Osteoblast (primary cell): ENCODE data around the gene MINPP1. TPM values are rescaled to one million over a fixed set of nuclear protein-coding genes. Genes with fewer than 3 reads are reported as not detected.
"Not testable (repeated sequence)": the region's sequence is repeated elsewhere in the genome, so short reads cannot be mapped to it uniquely, and the experiment has no call there.

ENCODE experiments used
- DNase-seq: peaks from one replicate; pipeline ENCODE4 v3.0.0; 2011; ENCODE audit warnings: low spot score, mixed read lengths; ENCODE audit not compliant: insufficient read length; ENCODE audit errors: missing footprints
- H2AFZ ChIP-seq: 2 replicates; pipeline ENCODE4 v1.6.0; 2011; ENCODE audit warnings: mild to moderate bottlenecking, low read length
- H3K27ac ChIP-seq: 2 replicates; pipeline ENCODE4 v1.5.1; 2011; ENCODE audit warnings: mild to moderate bottlenecking, low read depth, low read length, moderate library complexity
- H3K27me3 ChIP-seq: 2 replicates; pipeline ENCODE4 v1.6.0; 2012; ENCODE audit warnings: mild to moderate bottlenecking, control low read depth, inconsistent platforms, low read length, moderate library complexity; ENCODE audit not compliant: insufficient read depth
- H3K36me3 ChIP-seq: 2 replicates; pipeline ENCODE4 v1.5.1; 2011; ENCODE audit warnings: mild to moderate bottlenecking, low read length, control low read depth, moderate library complexity; ENCODE audit not compliant: insufficient read depth
- H3K4me1 ChIP-seq: 2 replicates; pipeline ENCODE4 v1.5.1; 2011; ENCODE audit warnings: mild to moderate bottlenecking, low read length, control low read depth, moderate library complexity; ENCODE audit not compliant: insufficient read depth
- H3K4me2 ChIP-seq: 2 replicates; pipeline ENCODE4 v1.6.0; 2011; ENCODE audit warnings: mild to moderate bottlenecking, low read length; ENCODE audit not compliant: insufficient read depth
- H3K4me3 ChIP-seq: fragments of 200-600 bp; sonication (generic); 3 replicates; pipeline ENCODE4 v1.5.1; 2012; ENCODE audit warnings: mild to moderate bottlenecking, low read length, inconsistent platforms; ENCODE audit not compliant: insufficient read depth
- H3K79me2 ChIP-seq: 2 replicates; pipeline ENCODE4 v1.6.0; 2012; ENCODE audit warnings: mild to moderate bottlenecking, low read length, control low read depth, inconsistent platforms; ENCODE audit not compliant: insufficient read depth
- H3K9me3 ChIP-seq: 2 replicates; pipeline ENCODE4 v1.5.1; 2011; ENCODE audit warnings: low read depth, low read length, control low read depth
- H4K20me1 ChIP-seq: 2 replicates; pipeline ENCODE4 v1.6.0; 2012; ENCODE audit warnings: mild to moderate bottlenecking, low read length, control low read depth; ENCODE audit not compliant: insufficient read depth
- total RNA-seq: library from RNA; depleted of rRNA; stranded (reverse); fragments of >200 nt; gene quantifications from 2 replicates; pipeline ENCODE4 v1.2.3, GENCODE V29; 2012
- TF ChIP-seq, protein P1 (sequence below): IDR thresholded peaks from 2 replicates; pipeline ENCODE4 v1.5.1; 2011; ENCODE audit warnings: mild to moderate bottlenecking, low read depth, low read length, moderate library complexity; ENCODE audit errors: extremely low read depth

Gene MINPP1
- total RNA-seq, 1 donor, result 22.1 TPM

DNA sequence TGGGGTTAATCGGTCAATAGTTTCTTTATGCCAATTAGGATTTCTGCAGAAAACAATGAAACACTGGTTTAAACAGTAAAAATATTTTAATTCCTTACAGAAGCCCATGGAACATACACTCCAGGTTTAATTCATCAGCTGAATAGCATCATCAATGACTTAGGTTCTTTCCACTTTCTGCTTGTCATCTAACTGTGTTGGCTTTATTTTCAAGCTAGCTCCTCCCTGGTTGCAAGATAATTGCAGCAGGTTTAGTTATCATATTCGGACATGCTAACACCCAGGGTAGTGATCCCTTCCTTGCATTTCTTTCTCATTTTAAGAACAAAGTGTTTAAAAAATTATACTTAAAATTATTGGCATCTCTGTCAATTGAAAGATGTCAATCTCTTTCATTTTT is 7.3 kb upstream of the MINPP1 start:
- not testable (repeated sequence) for H3K4me2 ChIP-seq, H3K4me3 ChIP-seq, DNase-seq

GRCh38 chr10:87498106-87498789 is 6.4 kb upstream of the MINPP1 start:
- H3K79me2 ChIP-seq, H4K20me1 ChIP-seq, H3K9me3 ChIP-seq, H3K4me2 ChIP-seq, H2AFZ ChIP-seq, DNase-seq, H3K36me3 ChIP-seq, H3K4me1 ChIP-seq, H3K27ac ChIP-seq, H3K27me3 ChIP-seq, H3K4me3 ChIP-seq: not testable (repeated sequence)

More for the DNA sequence above, 7.3 kb upstream of the MINPP1 start:
- not testable (repeated sequence) for H4K20me1 ChIP-seq, H3K27me3 ChIP-seq, H2AFZ ChIP-seq, H3K79me2 ChIP-seq, H3K9me3 ChIP-seq, H3K36me3 ChIP-seq, H3K4me1 ChIP-seq, H3K27ac ChIP-seq

DNA sequence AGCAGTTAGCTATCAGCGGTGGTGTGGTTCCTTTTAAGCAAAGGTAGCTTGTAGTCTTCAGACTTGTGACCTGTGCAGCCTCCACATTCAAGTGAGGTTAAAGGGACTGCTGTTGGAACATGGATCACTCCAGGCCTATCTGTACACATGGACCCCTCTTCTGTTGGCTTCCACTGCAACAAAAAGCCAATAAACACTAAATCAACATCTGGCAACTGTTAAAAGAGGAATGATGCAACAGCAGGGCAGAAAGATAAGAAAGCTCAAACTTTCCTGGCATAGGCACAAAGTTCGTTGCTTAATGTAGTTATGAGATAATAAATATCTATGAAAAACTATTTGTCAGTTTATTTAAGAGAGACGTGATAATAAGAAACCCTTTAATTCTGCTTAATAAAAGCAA is 4.0 kb upstream of the MINPP1 start:
- Histone ChIP-seq H3K27ac (no peak overlapping the region), H3K9me3 (no peaks in the 10 kb centered on the region), H3K4me2 (no peak overlapping the region), H3K79me2 (peaks cover 7% of the 10 kb centered on the region), H3K27me3 (no peaks in the 10 kb centered on the region), H3K4me3 (no peak overlapping the region), H4K20me1 (no peaks in the 10 kb centered on the region), H2AFZ (no peak overlapping the region), H3K36me3 (no peaks in the 10 kb centered on the region), H3K4me1 (peaks cover 7% of the 10 kb centered on the region)
- TF ChIP-seq, protein P1, sequence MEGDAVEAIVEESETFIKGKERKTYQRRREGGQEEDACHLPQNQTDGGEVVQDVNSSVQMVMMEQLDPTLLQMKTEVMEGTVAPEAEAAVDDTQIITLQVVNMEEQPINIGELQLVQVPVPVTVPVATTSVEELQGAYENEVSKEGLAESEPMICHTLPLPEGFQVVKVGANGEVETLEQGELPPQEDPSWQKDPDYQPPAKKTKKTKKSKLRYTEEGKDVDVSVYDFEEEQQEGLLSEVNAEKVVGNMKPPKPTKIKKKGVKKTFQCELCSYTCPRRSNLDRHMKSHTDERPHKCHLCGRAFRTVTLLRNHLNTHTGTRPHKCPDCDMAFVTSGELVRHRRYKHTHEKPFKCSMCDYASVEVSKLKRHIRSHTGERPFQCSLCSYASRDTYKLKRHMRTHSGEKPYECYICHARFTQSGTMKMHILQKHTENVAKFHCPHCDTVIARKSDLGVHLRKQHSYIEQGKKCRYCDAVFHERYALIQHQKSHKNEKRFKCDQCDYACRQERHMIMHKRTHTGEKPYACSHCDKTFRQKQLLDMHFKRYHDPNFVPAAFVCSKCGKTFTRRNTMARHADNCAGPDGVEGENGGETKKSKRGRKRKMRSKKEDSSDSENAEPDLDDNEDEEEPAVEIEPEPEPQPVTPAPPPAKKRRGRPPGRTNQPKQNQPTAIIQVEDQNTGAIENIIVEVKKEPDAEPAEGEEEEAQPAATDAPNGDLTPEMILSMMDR, result no peak
- DNase-seq, result no peak

DNA sequence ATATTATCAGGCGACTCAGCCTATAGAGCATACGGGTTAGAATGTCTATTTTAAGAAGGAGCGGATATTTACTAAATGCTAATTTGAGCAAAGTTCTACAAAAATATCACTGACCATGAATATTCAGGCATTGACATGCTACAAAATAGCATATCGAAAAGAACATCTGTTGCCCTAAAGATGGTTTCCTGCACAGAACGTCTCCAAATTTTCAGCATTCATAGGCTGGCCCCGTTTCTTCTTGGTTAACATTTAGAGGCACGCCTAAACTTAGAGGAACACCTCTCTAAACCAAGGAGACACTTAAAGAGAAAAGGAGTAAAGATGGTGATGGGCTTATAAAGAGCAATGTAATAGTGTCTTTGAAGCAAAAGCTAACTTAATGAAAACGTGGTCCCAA is 1.3 kb upstream of the MINPP1 start:
- H3K4me2 ChIP-seq, result peak overlapping the region; percentile 98
- DNase-seq, result peak; percentile 13
- TF ChIP-seq, protein P1, result no peak
- no peak overlapping the region for H3K4me3 ChIP-seq
- H3K36me3 ChIP-seq, result no peaks in the 10 kb centered on the region
- H3K27ac ChIP-seq, result peak overlapping the region; percentile 94
- peaks cover 4% of the 10 kb centered on the region for H4K20me1 ChIP-seq
- no peaks in the 10 kb centered on the region for H3K9me3 ChIP-seq
- H2AFZ ChIP-seq, result no peak overlapping the region
- H3K79me2 ChIP-seq, result peaks cover 31% of the 10 kb centered on the region
- H3K4me1 ChIP-seq, result peaks cover 18% of the 10 kb centered on the region
- H3K27me3 ChIP-seq, result no peaks in the 10 kb centered on the region

GRCh38 chr10:87503886-87504285 is 807 bp upstream of the MINPP1 start:
- TF ChIP-seq, protein P1, result no peak

More at GRCh38 chr10:87503886-87504285, 807 bp upstream of the MINPP1 start:
- H4K20me1 ChIP-seq, result peaks cover 4% of the 10 kb centered on the region
- no peaks in the 10 kb centered on the region for H3K27me3 ChIP-seq
- peaks cover 1% of the 10 kb centered on the region for H3K36me3 ChIP-seq
- DNase-seq, result peak; percentile 17
- H3K27ac ChIP-seq, result peak overlapping the region; percentile 94
- peaks cover 33% of the 10 kb centered on the region for H3K79me2 ChIP-seq
- peak overlapping the region; percentile 98 for H3K4me2 ChIP-seq
- H2AFZ ChIP-seq, result peak overlapping the region; percentile 95
- H3K9me3 ChIP-seq, result no peaks in the 10 kb centered on the region
- peak overlapping the region; percentile 92 for H3K4me3 ChIP-seq
- H3K4me1 ChIP-seq, result peaks cover 18% of the 10 kb centered on the region
